Liver (tissue), 3 donors: ENCODE data around the gene LYST.
A peak's percentile ranks its signal among the peaks of the same experiment; 100 is the strongest.

Source experiments
- GABPA ChIP-seq, 2 donors: IDR thresholded peaks in 1 of 2; conservative IDR thresholded peaks in 1 of 2; 2 replicates each; pipeline ENCODE4 v1.6.1; 2016; ENCODE audit warnings: antibody characterized with exemption in 2 of 2, mild to moderate bottlenecking in 1 of 2, moderate library complexity in 1 of 2
- RXRA ChIP-seq, 2 donors: IDR thresholded peaks; 2 replicates each; pipeline ENCODE4 v1.6.1; 2017 to 2018; ENCODE audit warnings: antibody characterized with exemption in 2 of 2, mild to moderate bottlenecking in 1 of 2
- YY1 ChIP-seq: IDR thresholded peaks from 2 replicates; pipeline ENCODE4 v1.6.1; 2016; ENCODE audit warnings: antibody characterized with exemption, mild to moderate bottlenecking
- TF ChIP-seq, protein P1 (sequence below): IDR thresholded peaks from 2 replicates; pipeline ENCODE4 v1.6.1; 2016; ENCODE audit warnings: antibody characterized with exemption
- TF ChIP-seq, protein P2 (sequence below): fragments of 150-350 bp; IDR thresholded peaks from 2 replicates; pipeline ENCODE4 v1.5.1; 2017; ENCODE audit warnings: improper control_type of control experiment, low read depth, low read length; ENCODE audit not compliant: missing input control
- donor health status: healthy.
- donor health status: healthy.

DNA sequence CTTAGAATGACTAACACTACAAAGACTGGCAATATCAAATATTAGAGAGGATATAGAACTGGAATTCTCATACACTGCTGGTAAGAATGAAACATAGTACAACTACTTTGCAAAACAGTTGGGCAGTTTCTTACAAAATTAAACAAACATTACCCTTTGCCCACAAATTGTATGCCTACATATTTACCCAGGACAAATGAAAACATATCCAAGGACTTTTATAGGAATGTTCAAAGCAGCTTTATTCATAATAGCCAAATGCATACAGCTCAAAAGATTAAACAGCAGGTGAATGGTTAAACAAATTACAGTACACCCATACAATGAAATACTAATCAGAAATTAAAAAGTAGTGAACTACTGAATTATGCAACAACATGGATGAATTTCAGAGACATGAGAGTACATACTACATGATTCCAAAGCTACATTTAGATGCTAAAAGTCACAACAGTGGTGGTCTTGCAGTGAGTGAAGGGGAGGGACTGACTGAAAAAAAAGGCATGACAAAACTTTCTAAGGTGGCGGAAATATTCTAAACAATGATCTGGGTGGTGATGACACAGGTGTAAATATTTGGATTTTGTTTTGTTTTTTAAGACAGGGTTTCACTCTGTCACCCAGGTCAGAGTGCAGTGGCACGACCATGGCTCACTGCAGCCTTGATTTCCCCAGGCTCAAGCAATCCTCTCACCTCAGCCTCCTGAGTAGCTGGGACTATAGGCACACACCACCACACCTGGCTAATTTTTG is 40.4 kb downstream of the LYST start:
- TF ChIP-seq, protein P1, sequence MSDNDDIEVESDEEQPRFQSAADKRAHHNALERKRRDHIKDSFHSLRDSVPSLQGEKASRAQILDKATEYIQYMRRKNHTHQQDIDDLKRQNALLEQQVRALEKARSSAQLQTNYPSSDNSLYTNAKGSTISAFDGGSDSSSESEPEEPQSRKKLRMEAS, result no peak
- TF ChIP-seq GABPA (IDR thresholded peaks at IDR 0.05 in 1 of 2, conservative IDR thresholded peaks at IDR 0.05 in 1 of 2) (no peak), RXRA (IDR thresholded peaks at IDR 0.05) (peak; percentile 35 to 52), YY1 (peak; percentile 23)
- TF ChIP-seq, protein P2, sequence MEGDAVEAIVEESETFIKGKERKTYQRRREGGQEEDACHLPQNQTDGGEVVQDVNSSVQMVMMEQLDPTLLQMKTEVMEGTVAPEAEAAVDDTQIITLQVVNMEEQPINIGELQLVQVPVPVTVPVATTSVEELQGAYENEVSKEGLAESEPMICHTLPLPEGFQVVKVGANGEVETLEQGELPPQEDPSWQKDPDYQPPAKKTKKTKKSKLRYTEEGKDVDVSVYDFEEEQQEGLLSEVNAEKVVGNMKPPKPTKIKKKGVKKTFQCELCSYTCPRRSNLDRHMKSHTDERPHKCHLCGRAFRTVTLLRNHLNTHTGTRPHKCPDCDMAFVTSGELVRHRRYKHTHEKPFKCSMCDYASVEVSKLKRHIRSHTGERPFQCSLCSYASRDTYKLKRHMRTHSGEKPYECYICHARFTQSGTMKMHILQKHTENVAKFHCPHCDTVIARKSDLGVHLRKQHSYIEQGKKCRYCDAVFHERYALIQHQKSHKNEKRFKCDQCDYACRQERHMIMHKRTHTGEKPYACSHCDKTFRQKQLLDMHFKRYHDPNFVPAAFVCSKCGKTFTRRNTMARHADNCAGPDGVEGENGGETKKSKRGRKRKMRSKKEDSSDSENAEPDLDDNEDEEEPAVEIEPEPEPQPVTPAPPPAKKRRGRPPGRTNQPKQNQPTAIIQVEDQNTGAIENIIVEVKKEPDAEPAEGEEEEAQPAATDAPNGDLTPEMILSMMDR, result no peak
